HG03442 (cell line): Measurements from ENCODE around the gene GNAZ.

Source experiments
- ATAC-seq: cut with Tn5 transposase; IDR thresholded peaks from one replicate; pipeline ENCODE4 v1.9.1; 2021; ENCODE audit warnings: mild to moderate bottlenecking, moderate library complexity; ENCODE audit not compliant: unreplicated experiment

The GNAZ gene

DNA sequence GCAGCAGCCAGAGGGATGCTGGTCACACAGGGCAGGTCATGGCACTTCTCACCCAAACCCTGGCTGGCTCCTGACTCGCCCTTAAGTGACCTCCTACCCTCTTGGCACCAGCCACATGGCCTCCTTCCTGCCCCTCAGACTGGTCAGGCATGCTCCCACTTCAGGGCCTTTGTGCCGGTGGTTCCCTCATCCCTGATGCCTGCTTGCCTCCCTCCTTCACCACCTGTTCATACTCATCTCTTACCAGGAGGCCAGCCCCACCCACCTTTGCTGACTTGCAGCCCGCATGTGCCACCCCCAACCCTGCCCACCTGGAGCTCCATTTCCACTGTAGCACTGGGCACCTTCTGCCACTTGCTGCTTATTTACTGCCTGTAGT is 20.1 kb downstream of the GNAZ start:
- no peak for ATAC-seq

DNA sequence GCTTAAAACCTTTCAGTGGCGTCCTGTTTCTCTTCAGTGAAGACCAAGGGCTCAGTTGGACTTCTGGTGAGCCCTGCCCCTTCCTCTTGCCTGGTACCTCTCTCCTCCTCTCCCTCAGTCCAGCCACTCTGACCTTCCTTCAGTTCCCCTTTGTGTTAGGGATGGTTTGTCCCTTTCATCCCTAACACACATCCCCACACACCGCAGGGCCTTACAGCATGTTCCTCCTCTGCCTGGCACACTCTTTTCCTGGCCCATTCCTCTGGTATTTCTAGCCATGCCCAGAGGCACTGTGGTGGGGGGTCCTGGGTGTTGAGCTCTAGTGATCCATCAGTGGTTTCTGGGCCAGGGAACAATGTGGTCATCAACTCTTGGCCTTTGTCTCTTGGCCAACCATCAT is 21.4 kb downstream of the GNAZ start:
- no peak for ATAC-seq

DNA sequence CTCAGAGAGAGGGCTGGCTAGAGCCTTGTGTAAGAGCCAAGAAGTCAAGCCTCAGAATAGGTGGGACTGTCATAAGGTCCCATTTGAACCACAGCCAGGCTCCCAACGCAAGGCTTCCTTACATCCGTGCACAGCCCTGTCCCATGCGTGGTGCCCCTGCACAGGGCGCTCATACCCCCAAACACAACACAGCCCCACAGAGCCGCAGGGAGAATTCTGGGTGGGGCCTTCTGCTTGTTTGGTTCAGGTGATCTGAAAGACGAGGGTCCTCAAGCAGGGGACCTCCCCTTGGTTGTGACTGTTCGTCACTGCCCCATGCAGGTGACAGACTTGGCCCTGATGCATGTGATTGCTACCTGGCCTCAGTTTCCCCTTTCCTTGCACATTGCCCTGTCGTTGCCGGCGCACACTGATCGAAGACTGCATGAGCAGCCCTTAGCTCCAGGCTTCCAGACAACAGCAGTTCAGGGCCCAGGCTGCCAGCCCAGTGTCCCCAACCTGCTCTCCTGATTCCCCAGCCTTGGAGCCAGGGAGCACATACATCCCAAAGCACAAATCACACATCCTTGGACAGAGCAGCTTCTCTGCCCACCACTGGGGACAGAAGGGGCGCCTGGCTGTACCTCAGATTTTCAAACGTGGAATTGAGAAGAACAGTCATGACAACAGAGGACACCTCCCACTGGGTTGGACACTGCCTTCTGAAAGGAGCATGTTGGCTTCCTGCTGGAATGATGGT is 22.1 kb downstream of the GNAZ start:
- ATAC-seq: no peak

DNA sequence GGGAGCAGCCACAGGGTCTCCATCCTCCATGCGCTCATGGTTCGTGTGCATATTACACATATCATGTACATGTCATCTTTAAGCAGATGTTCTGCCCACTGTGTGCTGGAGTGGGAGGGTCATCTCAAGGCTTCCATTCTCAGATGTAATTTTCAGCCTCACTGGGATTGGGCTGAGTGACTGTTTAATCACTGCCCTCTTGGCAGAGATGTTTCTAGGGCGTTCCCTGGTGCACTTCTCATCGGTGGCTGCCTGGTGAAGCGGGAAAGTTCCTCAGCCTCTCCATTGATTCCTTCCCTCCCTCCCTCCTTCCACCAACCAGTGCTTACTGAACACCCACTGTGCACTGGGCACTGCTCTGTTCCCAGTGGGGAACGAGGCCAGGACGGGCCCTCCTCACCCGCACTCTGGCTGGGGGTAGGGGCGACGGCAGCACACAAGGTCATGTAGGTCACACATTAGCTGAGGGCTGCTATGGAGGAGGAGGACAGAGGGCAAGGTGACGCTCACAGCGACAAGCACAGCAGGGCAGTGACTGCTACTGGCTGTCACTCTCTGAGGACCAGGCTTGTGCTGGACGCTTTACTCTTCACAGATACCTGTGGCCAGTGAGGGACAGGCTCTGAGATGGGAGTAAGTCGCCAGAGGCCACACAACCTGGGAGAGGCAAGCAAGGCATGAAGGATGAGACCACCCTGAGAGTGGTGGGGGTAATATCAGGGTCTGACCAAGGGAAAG is 22.9 kb downstream of the GNAZ start:
- ATAC-seq: no peak

DNA sequence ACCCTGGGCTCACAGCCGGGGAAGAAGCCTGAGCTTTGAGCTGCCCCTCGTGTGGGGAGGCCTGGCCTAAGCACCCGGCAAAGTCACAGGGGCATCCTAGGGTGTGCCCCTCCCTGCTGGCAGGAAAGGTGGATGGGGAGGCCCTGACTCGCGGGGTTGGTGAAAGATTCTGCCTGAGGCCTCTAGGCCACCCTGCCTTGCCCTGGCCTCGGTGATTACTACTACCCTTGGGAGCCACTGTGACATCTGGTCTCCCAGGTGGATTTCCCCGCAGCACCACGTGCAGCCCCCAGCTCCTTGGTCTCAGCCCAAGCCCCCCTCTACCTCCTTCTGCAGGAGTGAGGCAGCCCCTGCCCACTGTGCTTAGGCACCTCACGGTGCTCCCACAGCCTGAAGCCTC is 23.9 kb downstream of the GNAZ start:
- ATAC-seq: no peak

DNA sequence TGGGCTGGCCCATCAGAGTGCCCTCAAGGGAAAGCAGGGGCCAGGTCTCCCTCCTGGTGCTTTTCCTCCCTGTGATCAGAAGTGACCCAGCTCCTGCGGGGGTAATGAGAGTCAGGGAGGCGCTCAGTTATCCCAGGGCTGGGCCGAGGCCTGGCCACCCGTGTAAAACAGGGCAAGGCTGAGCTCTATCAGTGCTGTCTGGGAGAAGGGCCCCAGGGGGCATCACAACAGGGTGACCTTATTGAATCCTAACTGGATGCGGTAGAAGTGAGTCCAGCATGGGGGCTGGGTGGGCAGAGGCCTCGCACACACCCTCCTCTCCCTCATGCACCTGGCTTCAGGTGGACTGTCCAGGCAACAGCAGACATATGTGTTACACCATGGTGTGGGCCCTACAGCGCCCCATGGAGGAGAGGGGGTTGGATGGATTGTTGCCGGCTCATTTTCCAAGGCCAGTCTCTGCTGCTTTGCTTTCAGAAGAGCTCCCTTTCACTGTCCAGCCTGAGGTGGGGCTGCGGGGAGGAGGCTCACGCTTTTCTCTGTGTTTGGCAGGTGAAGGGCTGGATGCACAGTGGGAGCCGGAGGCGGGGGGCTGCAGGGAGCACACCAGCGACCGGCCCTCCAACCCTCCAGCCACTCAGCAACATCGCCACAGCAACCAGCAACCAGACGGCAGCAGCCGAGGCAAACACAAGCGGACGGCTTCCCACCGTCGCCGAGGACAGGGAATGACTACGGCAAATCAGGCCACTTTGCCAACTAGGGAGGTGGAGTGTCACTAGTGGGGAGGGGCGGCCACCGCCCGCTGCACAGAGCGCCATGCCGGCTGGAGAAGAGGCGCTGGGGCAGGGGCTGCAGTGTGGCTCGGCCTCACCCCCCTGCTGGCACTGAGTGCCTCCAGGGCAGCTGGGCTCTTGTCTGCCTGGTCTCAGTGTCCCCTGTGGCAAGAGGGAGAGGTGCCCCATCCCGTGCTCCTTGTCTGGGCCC is 24.7 kb downstream of the GNAZ start:
- ATAC-seq: no peak

DNA sequence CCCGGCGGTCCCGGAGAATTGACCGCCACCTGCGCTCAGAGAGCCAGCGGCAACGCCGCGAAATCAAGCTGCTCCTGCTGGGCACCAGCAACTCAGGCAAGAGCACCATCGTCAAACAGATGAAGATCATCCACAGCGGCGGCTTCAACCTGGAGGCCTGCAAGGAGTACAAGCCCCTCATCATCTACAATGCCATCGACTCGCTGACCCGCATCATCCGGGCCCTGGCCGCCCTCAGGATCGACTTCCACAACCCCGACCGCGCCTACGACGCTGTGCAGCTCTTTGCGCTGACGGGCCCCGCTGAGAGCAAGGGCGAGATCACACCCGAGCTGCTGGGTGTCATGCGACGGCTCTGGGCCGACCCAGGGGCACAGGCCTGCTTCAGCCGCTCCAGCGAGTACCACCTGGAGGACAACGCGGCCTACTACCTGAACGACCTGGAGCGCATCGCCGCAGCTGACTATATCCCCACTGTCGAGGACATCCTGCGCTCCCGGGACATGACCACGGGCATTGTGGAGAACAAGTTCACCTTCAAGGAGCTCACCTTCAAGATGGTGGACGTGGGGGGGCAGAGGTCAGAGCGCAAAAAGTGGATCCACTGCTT is 25.5 kb downstream of the GNAZ start:
- no peak for ATAC-seq

DNA sequence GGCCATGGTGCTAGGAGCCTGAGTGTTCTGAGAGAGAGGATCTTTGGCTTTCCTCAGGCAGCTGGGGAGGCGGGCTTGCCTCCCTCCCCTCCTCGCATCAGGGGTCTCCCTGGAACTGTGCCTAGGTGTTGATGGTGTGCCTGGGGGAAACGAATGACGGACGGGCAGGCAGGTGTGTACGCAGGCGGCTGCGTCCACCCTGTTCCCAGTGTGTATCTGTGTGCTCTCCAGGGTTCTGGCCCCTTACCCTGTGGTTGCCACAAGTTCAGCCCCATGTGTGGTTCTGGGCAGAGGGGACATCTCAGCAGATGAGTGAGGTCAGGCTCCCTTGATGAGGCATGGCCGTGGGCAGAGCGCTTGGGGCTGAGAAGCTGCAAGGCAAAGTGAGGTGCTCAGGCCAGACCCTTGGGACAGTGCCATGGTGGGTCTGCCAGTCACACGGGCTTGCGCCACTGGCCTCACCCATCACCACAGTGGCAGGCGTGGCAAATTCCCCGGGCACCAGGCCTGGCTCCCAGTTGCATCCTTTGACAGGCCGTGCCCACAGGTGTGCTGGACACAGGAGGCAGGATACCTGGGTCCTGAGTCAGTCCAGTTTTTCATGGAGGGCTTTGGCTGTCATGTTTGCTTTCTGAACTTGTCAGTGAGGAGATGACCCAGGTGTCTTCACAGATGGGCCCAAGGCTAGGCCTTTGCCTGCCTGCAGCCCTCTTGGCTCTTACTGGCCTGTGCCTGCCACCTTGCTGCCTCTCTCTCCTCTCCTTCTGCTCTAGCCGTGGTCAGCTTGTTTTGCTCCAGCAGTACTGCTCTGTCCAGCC is 27.3 kb downstream of the GNAZ start:
- ATAC-seq: no peak

DNA sequence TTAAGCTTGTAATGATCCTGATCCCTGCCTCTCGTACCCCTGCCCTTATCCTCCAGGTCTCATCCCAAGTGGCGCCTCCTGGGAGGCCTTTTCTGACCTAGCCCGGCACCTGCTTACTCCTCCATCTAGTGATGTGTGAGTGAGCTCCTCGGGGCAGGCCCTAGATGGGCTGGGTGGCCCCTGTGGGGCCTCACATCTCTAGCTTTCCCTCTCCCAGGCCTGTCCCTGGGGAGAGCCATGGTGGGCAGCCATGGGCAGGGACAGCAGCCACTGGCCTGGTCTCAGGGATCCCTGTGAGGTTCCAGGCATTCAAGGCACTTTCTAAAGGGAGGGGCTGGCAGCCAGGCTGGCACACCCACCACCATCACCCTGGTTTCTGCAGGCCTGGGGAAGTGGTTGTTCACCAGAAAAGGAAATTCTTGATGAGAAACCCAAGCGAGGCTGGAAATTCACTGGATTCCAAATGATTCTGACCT is 27.9 kb downstream of the GNAZ start:
- ATAC-seq: no peak

DNA sequence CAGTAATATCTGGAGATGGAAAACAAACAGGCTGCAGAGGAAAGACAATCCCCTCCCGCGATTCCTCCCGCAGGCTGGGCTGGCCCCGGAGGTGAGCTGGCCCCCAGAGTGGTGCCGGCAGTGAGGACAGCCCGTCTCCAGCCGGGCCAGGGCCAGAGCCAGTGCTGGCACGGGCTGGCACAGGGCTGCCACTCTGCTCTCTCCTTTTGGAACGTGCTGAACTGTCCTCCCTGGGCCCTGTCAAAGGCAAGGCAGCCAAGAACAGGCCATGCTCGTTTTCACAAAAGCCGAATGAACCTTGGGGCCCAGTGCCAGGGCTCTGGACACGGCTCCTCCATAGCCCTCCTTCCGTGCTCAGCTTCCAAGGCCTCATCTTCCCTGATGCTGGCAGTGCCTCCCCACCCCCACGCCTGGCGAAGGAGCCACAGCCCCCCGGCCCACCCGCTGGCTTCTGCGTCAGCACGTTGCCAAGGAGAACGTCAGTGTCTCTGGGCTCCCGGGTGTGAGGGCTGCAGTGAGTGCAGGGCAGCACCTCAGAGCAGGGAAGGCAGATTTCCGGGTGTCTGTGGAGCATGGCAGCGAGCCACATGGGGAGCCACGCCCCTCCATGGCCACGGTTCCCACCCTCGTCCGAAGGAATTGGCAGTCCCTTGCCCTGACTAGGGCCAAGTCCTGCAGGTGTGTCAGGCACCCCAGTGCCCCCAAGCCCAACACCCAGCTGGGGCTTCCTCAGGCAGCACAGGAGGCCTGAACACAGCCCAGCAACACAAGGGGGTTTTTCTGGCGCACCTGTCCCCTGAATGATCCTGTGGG is 28.6 kb downstream of the GNAZ start:
- ATAC-seq: no peak

DNA sequence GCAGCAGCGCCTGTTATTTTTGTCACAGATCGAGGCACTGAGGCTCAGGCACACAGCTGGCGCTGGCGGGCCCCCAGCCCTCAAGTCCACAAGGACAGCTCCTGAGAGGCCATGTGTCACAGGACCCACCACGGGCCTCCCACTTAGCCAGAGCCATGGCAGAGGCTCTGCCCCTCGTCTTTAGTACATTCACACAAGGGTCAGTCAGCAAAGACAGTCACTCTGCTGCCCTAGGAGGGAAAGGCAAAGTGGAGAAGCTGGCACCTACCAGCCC is 29.1 kb downstream of the GNAZ start:
- ATAC-seq: no peak

DNA sequence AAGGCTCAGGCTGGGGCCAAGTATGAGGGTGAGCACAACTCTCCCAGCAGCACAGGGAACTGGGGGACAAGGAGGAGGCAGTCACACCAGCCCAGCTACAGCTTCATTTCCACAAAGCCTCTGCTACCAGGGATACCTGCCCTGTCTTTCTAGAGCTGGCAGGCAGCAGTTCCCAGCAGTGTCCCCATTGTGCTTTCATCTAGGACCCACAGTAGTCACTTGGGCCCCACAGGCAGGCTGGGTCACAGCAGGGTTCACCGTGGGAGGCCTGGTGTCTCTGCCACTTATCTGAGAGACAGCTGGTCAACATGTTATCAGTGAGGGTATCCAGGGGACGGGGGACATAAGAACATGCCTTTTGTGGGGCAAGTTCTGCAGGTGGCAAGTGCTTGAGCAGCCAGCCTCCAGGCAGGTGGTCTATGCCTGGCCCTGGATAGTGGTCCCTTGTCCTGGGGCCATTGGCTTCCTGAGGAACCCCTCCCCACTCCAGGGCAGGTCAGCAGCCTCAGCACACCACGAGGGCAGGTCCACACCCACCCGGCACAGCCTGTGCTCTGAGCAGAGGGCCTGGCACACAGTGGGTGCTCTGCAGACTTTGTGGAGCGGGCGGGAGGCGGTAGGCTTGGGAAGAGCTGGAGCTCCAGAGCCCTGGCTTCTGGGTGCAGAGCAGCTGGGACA is 29.9 kb downstream of the GNAZ start:
- no peak for ATAC-seq

DNA sequence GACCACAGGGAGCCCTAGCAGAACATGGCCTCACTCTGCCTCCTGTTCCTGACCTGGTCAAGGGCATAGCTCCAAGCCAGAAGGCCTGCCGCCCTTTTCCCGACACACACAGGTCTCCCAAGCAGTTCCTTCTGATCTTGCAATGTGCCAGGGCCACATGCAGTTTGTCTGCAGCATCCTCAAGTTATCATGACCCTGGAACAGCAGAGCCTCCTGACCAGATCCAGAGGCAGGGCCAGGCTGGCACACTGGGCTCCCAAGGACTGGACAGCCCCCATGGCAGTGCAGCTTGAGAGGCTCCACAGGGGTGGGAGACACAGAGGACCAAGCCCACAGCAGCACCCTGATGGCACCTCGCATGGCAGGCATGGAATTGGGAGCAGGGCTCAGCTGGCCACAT is 31.2 kb downstream of the GNAZ start:
- ATAC-seq: no peak

DNA sequence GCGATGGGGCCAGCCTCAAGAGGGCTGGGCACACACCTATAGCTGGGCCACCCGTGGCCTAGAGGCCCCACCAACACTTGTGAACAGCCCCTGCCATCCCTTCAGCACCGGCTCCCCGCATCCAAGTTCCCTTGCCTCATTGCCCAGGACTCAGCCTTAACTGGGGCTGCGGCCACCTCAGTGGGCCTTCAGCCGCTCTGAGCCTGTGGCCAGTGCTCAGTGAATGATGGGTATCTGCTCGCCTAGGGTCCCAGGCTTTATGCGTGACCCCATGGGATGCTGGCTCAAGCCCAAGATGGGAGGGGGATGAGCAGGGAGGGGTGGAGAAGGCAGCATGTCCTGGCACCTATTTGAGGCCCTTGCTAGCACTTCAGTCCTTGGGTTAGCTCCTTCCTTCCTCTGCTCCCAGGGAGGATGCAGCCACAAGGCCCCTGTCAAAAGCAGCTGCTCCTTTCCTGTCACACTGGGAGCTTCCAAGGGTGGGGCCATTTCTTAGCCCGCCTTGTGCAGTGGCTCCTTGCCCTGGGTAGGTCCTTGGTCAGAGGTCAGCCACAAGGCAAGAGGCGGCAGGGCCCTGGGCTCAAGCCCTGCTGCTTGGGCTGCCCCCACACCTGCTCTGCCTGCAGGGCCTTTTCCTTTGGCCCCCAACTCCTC is 31.8 kb downstream of the GNAZ start:
- no peak for ATAC-seq

DNA sequence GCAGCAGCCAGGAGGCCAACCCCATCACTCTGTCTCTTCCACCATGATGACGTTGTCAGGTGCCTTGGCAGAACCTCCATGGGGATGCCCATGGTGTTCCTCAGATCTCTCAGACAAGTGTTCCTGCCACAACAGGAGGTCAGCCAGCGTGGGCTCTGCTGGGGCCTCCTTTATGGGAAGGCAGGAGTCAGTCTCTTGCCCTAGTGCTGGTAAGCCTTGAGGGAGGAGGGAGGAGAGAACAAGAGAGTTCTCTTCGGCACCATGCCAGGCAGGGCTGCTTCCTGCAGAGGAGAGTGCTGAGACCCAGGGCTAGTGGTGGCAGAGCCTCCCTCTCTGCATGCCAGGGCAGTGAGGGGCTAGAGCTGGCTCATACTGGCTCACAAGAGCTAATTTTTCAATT is 32.5 kb downstream of the GNAZ start:
- no peak for ATAC-seq

DNA sequence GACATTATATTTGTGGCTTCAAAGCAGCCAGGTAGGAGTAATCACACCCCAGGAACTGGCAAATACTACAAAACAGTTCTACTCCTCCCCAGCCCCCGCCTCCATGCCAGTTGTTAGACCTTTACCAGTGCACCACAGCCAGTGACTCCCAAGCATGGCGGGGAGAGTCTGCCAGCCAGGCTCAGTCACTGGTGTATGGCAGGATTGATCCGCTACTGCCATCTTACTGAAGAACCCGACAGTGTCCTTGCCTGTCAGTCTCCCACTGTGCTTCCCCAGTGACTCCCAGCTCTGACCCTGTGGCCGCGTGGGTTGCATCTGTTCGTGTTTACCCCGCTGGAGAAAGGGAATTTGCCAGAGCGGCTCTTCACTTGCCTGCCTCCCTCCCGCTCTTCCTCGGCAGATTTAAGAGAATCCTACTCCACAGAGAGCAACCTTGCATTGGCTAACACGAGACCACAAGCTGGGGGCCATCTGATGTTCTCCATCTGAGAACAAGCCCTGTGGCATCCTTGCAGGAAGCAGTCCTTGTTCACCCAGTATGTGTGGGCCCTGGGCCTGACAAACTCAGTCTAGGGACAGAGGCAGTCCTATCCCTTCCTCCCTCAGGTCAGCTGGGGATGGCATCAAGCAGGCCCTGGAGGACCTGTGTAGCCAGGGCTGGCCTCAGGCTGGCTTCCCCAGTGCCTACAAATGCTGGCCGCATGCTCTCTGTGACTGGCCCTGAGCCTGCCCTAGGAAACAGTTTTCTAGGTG is 33.1 kb downstream of the GNAZ start:
- no peak for ATAC-seq

DNA sequence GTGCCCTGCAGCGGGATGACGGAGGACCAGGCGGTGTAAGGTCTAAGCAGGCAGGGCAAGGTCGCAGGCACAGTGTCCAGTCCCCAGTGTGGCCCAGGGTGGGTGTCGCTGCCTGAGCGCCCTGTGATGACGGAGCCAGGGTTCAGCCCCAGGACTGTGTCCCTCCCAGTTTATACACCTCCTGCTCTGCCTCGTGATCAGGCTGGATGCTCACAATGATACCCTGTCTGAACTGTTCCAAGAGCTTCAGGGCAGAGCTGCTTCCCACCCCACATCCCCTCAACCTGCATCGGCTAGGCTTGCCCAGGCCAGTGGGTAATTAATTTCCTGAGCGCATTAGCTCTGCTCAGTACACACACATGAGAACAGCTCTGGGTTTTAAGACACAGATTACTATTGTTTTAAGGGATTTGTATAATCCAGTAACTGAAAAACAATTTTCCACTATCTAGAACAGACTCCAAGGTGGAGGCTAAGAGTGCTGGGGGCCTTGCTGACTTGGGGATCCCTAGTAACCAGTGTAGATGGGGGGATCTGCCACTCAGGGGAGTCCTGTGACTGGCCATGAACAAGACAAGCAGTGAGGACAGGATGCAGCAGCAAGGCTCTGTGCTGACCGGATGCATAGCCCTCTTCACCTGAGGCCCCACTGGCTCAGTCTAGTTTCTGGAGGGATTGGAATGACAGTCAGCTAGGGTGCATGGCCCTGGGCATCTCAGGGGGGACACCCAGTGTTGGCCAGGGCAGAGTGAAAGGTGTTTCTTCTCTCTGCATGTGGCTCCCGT is 34.1 kb downstream of the GNAZ start:
- no peak for ATAC-seq
